H1 (cell line): ENCODE data around the gene HPD. TPM values are rescaled to one million over a fixed set of nuclear protein-coding genes. Genes with fewer than 3 reads are reported as not detected.

Experiments
- ASH2L ChIP-seq: fragments of 200-600, 300-600 bp; sonication (generic); IDR thresholded peaks from one replicate; pipeline ENCODE4 v1.7.1; 2017; ENCODE audit warnings: low read length
- CHD7 ChIP-seq: fragments of 300-600 bp; sonication (generic); IDR thresholded peaks from 2 replicates; pipeline ENCODE4 v1.7.1; 2012; ENCODE audit warnings: low read length, moderate library complexity, mild to moderate bottlenecking, inconsistent platforms; ENCODE audit not compliant: insufficient replicate concordance
- CREB1 ChIP-seq: IDR thresholded peaks from 2 replicates; pipeline ENCODE4 v1.6.1; 2012; ENCODE audit warnings: inconsistent platforms
- KDM4A ChIP-seq: IDR thresholded peaks from one replicate; pipeline ENCODE4 v1.7.1; 2012; ENCODE audit warnings: low read depth, mild to moderate bottlenecking, moderate library complexity, low read length, inconsistent platforms; ENCODE audit not compliant: severe bottlenecking
- MAFK ChIP-seq: IDR thresholded peaks from 2 replicates; pipeline ENCODE4 v1.6.1; 2012; ENCODE audit warnings: low read depth, mild to moderate bottlenecking, improper control_type of control experiment, low read length
- POLR2A ChIP-seq, 2 experiments: IDR thresholded peaks; 1 replicate in 1 of 2; 2 replicates in 1 of 2; pipeline ENCODE4 v1.6.1; 2011; ENCODE audit warnings: low read depth in 2 of 2, low read length in 2 of 2, mild to moderate bottlenecking in 2 of 2; ENCODE audit errors: control extremely low read depth in 1 of 2
- RNF2 ChIP-seq: fragments of 200-900, 300-1000 bp; sonication (generic); IDR thresholded peaks from 2 replicates; pipeline ENCODE4 v1.7.1; 2016; ENCODE audit warnings: borderline replicate concordance, low read depth, mild to moderate bottlenecking, antibody characterized with exemption, low read length; ENCODE audit not compliant: poor library complexity, severe bottlenecking; ENCODE audit errors: missing control alignments
- SRF ChIP-seq: IDR thresholded peaks from 2 replicates; pipeline ENCODE4 v1.6.1; 2011; ENCODE audit warnings: mild to moderate bottlenecking, low read depth, low read length, moderate library complexity
- polyA plus RNA-seq, 7 experiments: library from polyadenylated mRNA; depleted of rRNA in 3 of 7; stranded (reverse) in 5 of 7; unstranded in 2 of 7; fragments of >200 nt in 5 of 7; fragments of 200-250 nt in 2 of 7; gene quantifications; 1 replicate in 5 of 7; 2 replicates in 1 of 7; 4 replicates in 1 of 7; pipeline versions ENCODE4 v1.2.1 to v1.2.3, GENCODE V29; 2011 to 2013; ENCODE audit warnings: missing spikeins in 2 of 7, mixed read lengths in 2 of 7
- total RNA-seq: library from RNA; stranded (reverse); fragmentation: NEBNext Ultra II Directional; extraction: Animal tissue kit (Norgen Biotek cat#: 25700); gene quantifications from 2 replicates; pipeline ENCODE4 v1.2.1, GENCODE V29; 2021

Gene HPD
- total and polyA plus RNA-seq, 2 of the 8 experiments (the other 6 are each of a cell fraction or from before 2014, with no cell fraction given) = 0.48 to 0.56 TPM

GRCh38 chr12:121905746-121906145 lies 47.1 kb upstream of the HPD start (continued):
- no peak for TF ChIP-seq CHD7
- TF ChIP-seq KDM4A = no peak
- no peak for TF ChIP-seq RNF2
- TF ChIP-seq SRF = no peak
- no peak for TF ChIP-seq CREB1
- TF ChIP-seq ASH2L = no peak
- TF ChIP-seq POLR2A (IDR thresholded peaks at IDR 0.05; ENCODE audit: control extremely low read depth in 1 of 2, low read depth in 2 of 2, low read length in 2 of 2) = no peak
- no peak for TF ChIP-seq MAFK
- TF ChIP-seq, all 59 proteins: peak for 0
